H1 (cell line): ENCODE data around the gene TUBGCP3. TPM values are rescaled to one million over a fixed set of nuclear protein-coding genes. Genes with fewer than 3 reads are reported as not detected.

Source experiments
- CHD1 ChIP-seq: IDR thresholded peaks from 2 replicates; pipeline ENCODE4 v1.6.1; 2012; ENCODE audit warnings: low read depth, low read length, improper control_type of control experiment
- CHD2 ChIP-seq: IDR thresholded peaks from 2 replicates; pipeline ENCODE4 v1.6.1; 2012; ENCODE audit warnings: low read length, improper control_type of control experiment
- CTBP2 ChIP-seq: IDR thresholded peaks from 2 replicates; pipeline ENCODE4 v1.7.0; 2011; ENCODE audit warnings: borderline replicate concordance, mild to moderate bottlenecking, moderate library complexity, mixed read lengths, low read length; ENCODE audit not compliant: insufficient read depth, insufficient read length
- EGR1 ChIP-seq: IDR thresholded peaks from 2 replicates; pipeline ENCODE4 v1.6.1; 2011; ENCODE audit warnings: low read depth, low read length, borderline replicate concordance
- JUN ChIP-seq: IDR thresholded peaks from 2 replicates; pipeline ENCODE4 v1.6.1; 2011; ENCODE audit warnings: low read depth, mild to moderate bottlenecking, improper control_type of control experiment, low read length
- KDM5A ChIP-seq: fragments of 200-600 bp; IDR thresholded peaks from 2 replicates; pipeline ENCODE4 v1.7.1; 2012; ENCODE audit warnings: mild to moderate bottlenecking, low read length, inconsistent platforms, mixed read lengths
- NRF1 ChIP-seq: IDR thresholded peaks from 2 replicates; pipeline ENCODE4 v1.6.1; 2011; ENCODE audit warnings: mild to moderate bottlenecking, low read depth, low read length, improper control_type of control experiment
- POU5F1 ChIP-seq: IDR thresholded peaks from 2 replicates; pipeline ENCODE4 v1.6.1; 2011; ENCODE audit warnings: low read depth, mild to moderate bottlenecking, low read length, moderate library complexity
- RFX5 ChIP-seq: IDR thresholded peaks from 2 replicates; pipeline ENCODE4 v1.6.1; 2011; ENCODE audit warnings: low read depth, low read length, improper control_type of control experiment, borderline replicate concordance
- RNF2 ChIP-seq: fragments of 200-900, 300-1000 bp; sonication (generic); IDR thresholded peaks from 2 replicates; pipeline ENCODE4 v1.7.1; 2016; ENCODE audit warnings: borderline replicate concordance, low read depth, mild to moderate bottlenecking, antibody characterized with exemption, low read length; ENCODE audit not compliant: poor library complexity, severe bottlenecking; ENCODE audit errors: missing control alignments
- SRF ChIP-seq: IDR thresholded peaks from 2 replicates; pipeline ENCODE4 v1.6.1; 2011; ENCODE audit warnings: mild to moderate bottlenecking, low read depth, low read length, moderate library complexity
- SUZ12 ChIP-seq: fragments of 200-600 bp; sonication (generic); IDR thresholded peaks from 2 replicates; pipeline ENCODE4 v1.6.1; 2012; ENCODE audit warnings: mild to moderate bottlenecking, inconsistent platforms, low read length, moderate library complexity, mixed read lengths
- TAF1 ChIP-seq: IDR thresholded peaks from 2 replicates; pipeline ENCODE4 v1.6.1; 2011; ENCODE audit warnings: mild to moderate bottlenecking, low read depth, low read length
- TAF7 ChIP-seq: optimal IDR thresholded peaks from 2 replicates; pipeline ENCODE3; 2011; ENCODE audit warnings: low read depth, mild to moderate bottlenecking, inconsistent platforms, low read length, moderate library complexity, borderline replicate concordance
- TCF12 ChIP-seq: IDR thresholded peaks from 2 replicates; pipeline ENCODE4 v1.6.1; 2011; ENCODE audit warnings: low read depth, mild to moderate bottlenecking, low read length
- ZNF274 ChIP-seq: IDR thresholded peaks from 2 replicates; pipeline ENCODE4 v1.7.0; 2012; ENCODE audit warnings: low read length, borderline replicate concordance; ENCODE audit errors: extremely low read depth
- polyA plus RNA-seq, 7 experiments: library from polyadenylated mRNA; depleted of rRNA in 3 of 7; stranded (reverse) in 5 of 7; unstranded in 2 of 7; fragments of >200 nt in 5 of 7; fragments of 200-250 nt in 2 of 7; gene quantifications; 1 replicate in 5 of 7; 2 replicates in 1 of 7; 4 replicates in 1 of 7; pipeline versions ENCODE4 v1.2.1 to v1.2.3, GENCODE V29; 2011 to 2013; ENCODE audit warnings: missing spikeins in 2 of 7, mixed read lengths in 2 of 7
- total RNA-seq: library from RNA; stranded (reverse); fragmentation: NEBNext Ultra II Directional; extraction: Animal tissue kit (Norgen Biotek cat#: 25700); gene quantifications from 2 replicates; pipeline ENCODE4 v1.2.1, GENCODE V29; 2021
- TF ChIP-seq, protein P1 (sequence below): IDR thresholded peaks from 2 replicates; pipeline ENCODE4 v1.6.1; 2012; ENCODE audit warnings: inconsistent platforms
- TF ChIP-seq, protein P2 (sequence below), 3 experiments: IDR thresholded peaks; 1 replicate in 2 of 3; 2 replicates in 1 of 3; pipeline versions ENCODE4 v1.5.1 to v1.6.1; 2011; ENCODE audit warnings: low read length in 3 of 3, mild to moderate bottlenecking in 3 of 3, inconsistent platforms in 2 of 3, low read depth in 1 of 3, moderate library complexity in 1 of 3; ENCODE audit not compliant: insufficient read depth in 1 of 3; ENCODE audit errors: control extremely low read depth in 1 of 3
- TF ChIP-seq, protein P3 (sequence below): IDR thresholded peaks from 2 replicates; pipeline ENCODE4 v1.6.1; 2012; ENCODE audit warnings: inconsistent platforms
- TF ChIP-seq, protein P4 (sequence below): IDR thresholded peaks from 2 replicates; pipeline ENCODE4 v1.6.1; 2011; ENCODE audit warnings: low read depth, mild to moderate bottlenecking, low read length; ENCODE audit not compliant: insufficient read depth

The TUBGCP3 gene
- total and polyA plus RNA-seq, 2 of the 8 experiments (the other 6 are each of a cell fraction or from before 2014, with no cell fraction given), result 27.0 to 31.7 TPM

DNA sequence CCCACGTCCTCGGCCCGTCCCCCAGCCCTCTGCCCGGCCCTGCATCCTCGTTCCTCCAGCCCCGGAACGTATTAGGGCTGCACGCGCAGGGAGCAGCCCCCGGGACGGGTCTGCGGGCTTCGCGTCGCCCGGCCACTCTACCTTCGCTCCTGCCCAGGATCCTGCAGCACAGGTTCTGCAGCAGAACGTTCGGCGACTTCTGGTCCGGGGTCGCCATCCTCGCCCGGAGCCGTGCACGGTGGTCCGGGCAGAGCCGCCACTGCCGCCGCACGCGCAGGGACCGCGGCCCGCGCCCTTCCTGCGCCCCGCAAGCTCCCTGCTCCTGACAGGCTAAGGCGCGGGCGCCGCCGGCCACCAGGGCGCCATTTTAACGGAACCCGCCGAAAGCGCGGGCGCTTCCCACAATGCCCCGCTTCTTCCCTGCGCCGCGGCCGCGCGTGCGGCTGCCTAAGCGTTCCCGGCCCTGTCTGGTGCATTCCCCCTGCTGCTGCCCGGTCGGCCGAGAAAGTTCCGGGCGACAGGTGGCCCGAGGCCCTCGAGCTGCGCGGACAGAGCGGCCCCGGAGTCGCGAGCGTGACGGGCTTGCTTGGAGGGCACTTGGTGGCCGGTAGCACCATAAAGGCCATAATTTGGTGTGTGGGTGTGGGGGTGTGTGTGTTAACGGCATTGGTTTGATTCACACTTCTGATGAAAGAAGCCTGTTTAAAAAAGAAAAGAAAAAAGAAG lies at the start of gene TUBGCP3 (continued):
- TF ChIP-seq, protein P1, sequence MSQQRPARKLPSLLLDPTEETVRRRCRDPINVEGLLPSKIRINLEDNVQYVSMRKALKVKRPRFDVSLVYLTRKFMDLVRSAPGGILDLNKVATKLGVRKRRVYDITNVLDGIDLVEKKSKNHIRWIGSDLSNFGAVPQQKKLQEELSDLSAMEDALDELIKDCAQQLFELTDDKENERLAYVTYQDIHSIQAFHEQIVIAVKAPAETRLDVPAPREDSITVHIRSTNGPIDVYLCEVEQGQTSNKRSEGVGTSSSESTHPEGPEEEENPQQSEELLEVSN, result peak; percentile 96
- TF ChIP-seq POU5F1, result no peak
- 0 out of 2 replicates have a peak, but pooled peaks have one; percentile 51 for TF ChIP-seq TCF12
- TF ChIP-seq, protein P2, sequence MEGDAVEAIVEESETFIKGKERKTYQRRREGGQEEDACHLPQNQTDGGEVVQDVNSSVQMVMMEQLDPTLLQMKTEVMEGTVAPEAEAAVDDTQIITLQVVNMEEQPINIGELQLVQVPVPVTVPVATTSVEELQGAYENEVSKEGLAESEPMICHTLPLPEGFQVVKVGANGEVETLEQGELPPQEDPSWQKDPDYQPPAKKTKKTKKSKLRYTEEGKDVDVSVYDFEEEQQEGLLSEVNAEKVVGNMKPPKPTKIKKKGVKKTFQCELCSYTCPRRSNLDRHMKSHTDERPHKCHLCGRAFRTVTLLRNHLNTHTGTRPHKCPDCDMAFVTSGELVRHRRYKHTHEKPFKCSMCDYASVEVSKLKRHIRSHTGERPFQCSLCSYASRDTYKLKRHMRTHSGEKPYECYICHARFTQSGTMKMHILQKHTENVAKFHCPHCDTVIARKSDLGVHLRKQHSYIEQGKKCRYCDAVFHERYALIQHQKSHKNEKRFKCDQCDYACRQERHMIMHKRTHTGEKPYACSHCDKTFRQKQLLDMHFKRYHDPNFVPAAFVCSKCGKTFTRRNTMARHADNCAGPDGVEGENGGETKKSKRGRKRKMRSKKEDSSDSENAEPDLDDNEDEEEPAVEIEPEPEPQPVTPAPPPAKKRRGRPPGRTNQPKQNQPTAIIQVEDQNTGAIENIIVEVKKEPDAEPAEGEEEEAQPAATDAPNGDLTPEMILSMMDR (IDR thresholded peaks at IDR 0.05; ENCODE audit: control extremely low read depth in 1 of 3, insufficient read depth in 1 of 3, low read depth in 1 of 3, low read length in 3 of 3), result peak in 1 of 3 experiments; percentile 9; a peak in 1 of 4 replicates
- peak; percentile 58; the same call in 1 of the 2 replicates for TF ChIP-seq KDM5A
- no peak for TF ChIP-seq SUZ12
- TF ChIP-seq RNF2, result no peak
- TF ChIP-seq JUN, result no peak
- no peak for TF ChIP-seq RFX5
- no peak for TF ChIP-seq NRF1
- TF ChIP-seq TAF7, result peak; percentile 80
- TF ChIP-seq, protein P3, sequence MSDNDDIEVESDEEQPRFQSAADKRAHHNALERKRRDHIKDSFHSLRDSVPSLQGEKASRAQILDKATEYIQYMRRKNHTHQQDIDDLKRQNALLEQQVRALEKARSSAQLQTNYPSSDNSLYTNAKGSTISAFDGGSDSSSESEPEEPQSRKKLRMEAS, result peak; percentile 97
- TF ChIP-seq SRF, result no peak
- peak; percentile 93 for TF ChIP-seq TAF1
- peak; percentile 45; the same call in 1 of the 2 replicates for TF ChIP-seq EGR1
- TF ChIP-seq ZNF274, result no peak
- TF ChIP-seq CHD1, result no peak
- TF ChIP-seq, protein P4, sequence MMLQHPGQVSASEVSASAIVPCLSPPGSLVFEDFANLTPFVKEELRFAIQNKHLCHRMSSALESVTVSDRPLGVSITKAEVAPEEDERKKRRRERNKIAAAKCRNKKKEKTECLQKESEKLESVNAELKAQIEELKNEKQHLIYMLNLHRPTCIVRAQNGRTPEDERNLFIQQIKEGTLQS, result no peak
- TF ChIP-seq CHD2, result no peak
- TF ChIP-seq CTBP2, result peak; percentile 19
